Neuronal stem cell (in vitro differentiated cells): ENCODE data around the gene SHROOM1.
"Not testable (repeated sequence)": the region's sequence is repeated elsewhere in the genome, so short reads cannot be mapped to it uniquely, and the experiment has no call there.

Source experiments
- DNase-seq: peaks from one replicate; pipeline ENCODE4 v3.0.0-alpha.2; 2013; ENCODE audit warnings: low spot score
- H2AFZ ChIP-seq: one replicate; pipeline ENCODE4 v1.6.1; 2013; ENCODE audit warnings: mild to moderate bottlenecking, low read length, inconsistent platforms
- H2AK5ac ChIP-seq: 2 replicates; pipeline ENCODE4 v1.6.1; 2013; ENCODE audit warnings: low read depth, mild to moderate bottlenecking, inconsistent platforms, low read length, moderate library complexity, mixed read lengths
- H2BK120ac ChIP-seq: 2 replicates; pipeline ENCODE4 v1.6.1; 2013; ENCODE audit warnings: low read depth, mild to moderate bottlenecking, inconsistent platforms, low read length, moderate library complexity, mixed read lengths
- H2BK12ac ChIP-seq: one replicate; pipeline ENCODE4 v1.6.1; 2013; ENCODE audit warnings: low read length, inconsistent platforms
- H2BK15ac ChIP-seq: 2 replicates; pipeline ENCODE4 v1.6.1; 2013; ENCODE audit warnings: mild to moderate bottlenecking, low read length, inconsistent platforms, mixed read lengths
- H2BK5ac ChIP-seq: one replicate; pipeline ENCODE4 v1.6.1; 2013; ENCODE audit warnings: inconsistent platforms, mild to moderate bottlenecking, low read length, moderate library complexity
- H3K14ac ChIP-seq: one replicate; pipeline ENCODE4 v1.6.1; 2013; ENCODE audit warnings: low read length, inconsistent platforms
- H3K18ac ChIP-seq: 2 replicates; pipeline ENCODE4 v1.6.1; 2013; ENCODE audit warnings: low read length, inconsistent platforms
- H3K23ac ChIP-seq: 2 replicates; pipeline ENCODE4 v1.6.1; 2013; ENCODE audit warnings: low read depth, mild to moderate bottlenecking, mixed read lengths, low read length, inconsistent platforms; ENCODE audit not compliant: poor library complexity
- H3K27ac ChIP-seq: replicated peaks from 3 replicates; pipeline ENCODE4 v1.5.1; 2013; ENCODE audit warnings: low read length, inconsistent platforms
- H3K27me3 ChIP-seq, 3 experiments: 2 replicates each; pipeline ENCODE4 v1.6.1; 2013; ENCODE audit warnings: low read length in 3 of 3, mild to moderate bottlenecking in 2 of 3, inconsistent platforms in 1 of 3, low read depth in 1 of 3, mixed read lengths in 1 of 3, moderate library complexity in 1 of 3; ENCODE audit not compliant: control insufficient read depth in 3 of 3, insufficient read depth in 3 of 3
- H3K36me3 ChIP-seq, 2 donors: replicated peaks in 1 of 2; 2 replicates each; pipeline ENCODE4 v1.6.1; 2013; ENCODE audit warnings: low read length in 2 of 2; ENCODE audit not compliant: control insufficient read depth in 2 of 2, insufficient read depth in 2 of 2
- H3K4ac ChIP-seq: 2 replicates; pipeline ENCODE4 v1.6.1; 2013; ENCODE audit warnings: inconsistent platforms, mild to moderate bottlenecking, low read length, moderate library complexity
- H3K4me1 ChIP-seq, 2 donors: 1 replicate in 1 of 2; 2 replicates in 1 of 2; pipeline ENCODE4 v1.6.1; 2013; ENCODE audit warnings: low read length in 2 of 2, low read depth in 1 of 2; ENCODE audit not compliant: control insufficient read depth in 2 of 2, insufficient read depth in 1 of 2
- H3K4me2 ChIP-seq: one replicate; pipeline ENCODE4 v1.6.1; 2013; ENCODE audit warnings: mild to moderate bottlenecking, low read length, inconsistent platforms; ENCODE audit not compliant: insufficient read depth, poor library complexity, severe bottlenecking
- H3K4me3 ChIP-seq, 2 donors: 2 replicates each; pipeline ENCODE4 v1.5.1; 2013; ENCODE audit warnings: low read length in 2 of 2, mild to moderate bottlenecking in 2 of 2, inconsistent platforms in 1 of 2, moderate library complexity in 1 of 2
- H3K79me1 ChIP-seq: one replicate; pipeline ENCODE4 v1.6.1; 2013; ENCODE audit warnings: low read depth, mild to moderate bottlenecking, inconsistent platforms, low read length, moderate library complexity
- H3K9ac ChIP-seq: one replicate; pipeline ENCODE4 v1.6.1; 2013; ENCODE audit warnings: mild to moderate bottlenecking, low read depth, low read length, inconsistent platforms; ENCODE audit not compliant: poor library complexity
- H3K9me3 ChIP-seq, 2 donors: replicated peaks in 1 of 2; 2 replicates each; pipeline versions ENCODE3 to v1.6.1; 2013; ENCODE audit warnings: low read length in 2 of 2, mild to moderate bottlenecking in 2 of 2, inconsistent platforms in 1 of 2, low read depth in 1 of 2, mixed read lengths in 1 of 2, moderate library complexity in 1 of 2; ENCODE audit not compliant: control insufficient read depth in 2 of 2, insufficient read depth in 1 of 2
- H4K8ac ChIP-seq: one replicate; pipeline ENCODE4 v1.6.1; 2013; ENCODE audit warnings: low read depth, mild to moderate bottlenecking, inconsistent platforms, low read length, moderate library complexity
- H4K91ac ChIP-seq: one replicate; pipeline ENCODE4 v1.6.1; 2013; ENCODE audit warnings: low read length, low read depth, mild to moderate bottlenecking, inconsistent platforms; ENCODE audit not compliant: poor library complexity
- WGBS, 2 donors: extraction: QIAGEN DNeasy Blood & Tissue Kit; methylation state at CpG; one replicate each; pipeline ENCODE4 v1.1.7; 2013; ENCODE audit warnings: missing lambda C conversion rate in 2 of 2, mixed read lengths in 1 of 2; ENCODE audit not compliant: insufficient read length in 2 of 2, insufficient replicate concordance in 1 of 2; ENCODE audit errors: extremely low coverage in 2 of 2; 5-methylcytosine and 5-hydroxymethylcytosine counted together

The SHROOM1 gene

DNA sequence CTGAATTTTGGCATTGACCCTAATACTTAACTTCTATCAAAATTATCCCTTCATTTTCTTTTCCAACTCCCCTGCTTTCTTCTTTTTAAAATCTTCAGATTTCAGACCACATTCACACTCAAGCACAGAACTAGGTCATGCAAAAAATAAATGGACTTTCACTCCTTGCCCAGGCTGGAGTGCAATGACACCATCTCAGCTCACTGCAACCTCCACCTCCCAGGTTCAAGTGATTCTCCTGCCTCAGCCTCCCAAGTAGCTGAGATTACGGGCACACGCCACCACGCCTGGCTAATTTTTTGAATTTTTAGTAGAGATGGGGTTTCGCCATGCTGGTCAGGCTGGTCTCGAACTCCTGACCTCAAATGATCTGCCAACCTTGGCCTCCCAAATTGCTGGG is 24.5 kb upstream of the SHROOM1 start:
- H3K4me2 ChIP-seq, H3K9me3 ChIP-seq, H2BK5ac ChIP-seq, H3K36me3 ChIP-seq, H3K4ac ChIP-seq, H3K14ac ChIP-seq, H3K23ac ChIP-seq, H2AFZ ChIP-seq, H4K8ac ChIP-seq, H2BK15ac ChIP-seq, H3K4me1 ChIP-seq, H3K27ac ChIP-seq, H3K9ac ChIP-seq, H3K79me1 ChIP-seq, DNase-seq, H2BK12ac ChIP-seq, H4K91ac ChIP-seq, H3K18ac ChIP-seq, H2AK5ac ChIP-seq, H2BK120ac ChIP-seq, H3K4me3 ChIP-seq: not testable (repeated sequence)
- WGBS, 2 donors: no CpG with 5 or more reads among the region's 5 CpGs
- H3K27me3 ChIP-seq: peaks cover 0 to 11% (median 0%) of the 10 kb centered on the region in 3 experiments

DNA sequence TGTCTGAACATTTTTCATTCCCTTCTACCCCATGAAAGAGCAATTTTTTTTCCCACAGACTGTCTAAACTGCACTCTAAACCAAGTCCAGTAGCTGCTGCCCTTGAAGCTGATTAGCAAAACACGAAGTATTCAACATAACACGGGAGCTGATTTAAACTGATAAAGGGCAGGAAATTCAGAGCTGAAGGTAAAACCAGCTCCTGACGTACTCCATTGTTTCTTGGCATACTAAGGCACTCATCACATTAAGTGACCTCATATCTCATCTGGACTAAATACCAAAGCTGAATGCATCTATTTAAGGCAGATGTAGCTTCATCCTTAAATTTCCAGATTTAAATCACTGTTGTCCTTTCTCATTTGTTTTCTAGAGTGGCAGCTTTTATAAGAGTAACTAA is 23.9 kb upstream of the SHROOM1 start:
- Histone ChIP-seq H4K91ac (no peak overlapping the region), H3K23ac (no peak overlapping the region), H3K4ac (no peak overlapping the region), H2BK5ac (no peak overlapping the region), H2BK120ac (no peak overlapping the region), H3K27ac (no peak overlapping the region), H2BK12ac (no peak overlapping the region), H2BK15ac (no peak overlapping the region), H3K36me3 (no peaks in the 10 kb centered on the region), H2AFZ (no peak overlapping the region), H3K4me3 (no peak overlapping the region), H3K4me2 (no peak overlapping the region), H3K14ac (no peak overlapping the region), H3K9ac (no peak overlapping the region), H3K18ac (no peak overlapping the region), H3K79me1 (no peaks in the 10 kb centered on the region), H2AK5ac (no peak overlapping the region), H3K4me1 (no peaks in the 10 kb centered on the region), H3K9me3 (no peaks in the 10 kb centered on the region), H3K27me3 (peaks cover 0 to 18% (median 0%) of the 10 kb centered on the region in 3 experiments), H4K8ac (no peak overlapping the region)
- no CpG with 5 or more reads among the region's 3 CpGs for WGBS, 2 donors
- no peak for DNase-seq

- Histone ChIP-seq H3K4me2 (no peak overlapping the region), H4K8ac (no peak overlapping the region), H3K9ac (no peak overlapping the region), H3K27ac (no peak overlapping the region), H2BK15ac (no peak overlapping the region), H2AFZ (no peak overlapping the region), H3K14ac (no peak overlapping the region), H3K18ac (no peak overlapping the region), H3K36me3 (no peaks in the 10 kb centered on the region), H2AK5ac (no peak overlapping the region), H3K4me1 (no peaks in the 10 kb centered on the region), H2BK5ac (no peak overlapping the region), H3K79me1 (no peaks in the 10 kb centered on the region), H2BK120ac (no peak overlapping the region), H3K27me3 (peaks cover 0 to 22% (median 0%) of the 10 kb centered on the region in 3 experiments), H4K91ac (no peak overlapping the region), H3K9me3 (no peaks in the 10 kb centered on the region), H3K4me3 (no peak overlapping the region), H3K4ac (no peak overlapping the region), H3K23ac (no peak overlapping the region), H2BK12ac (no peak overlapping the region)
- no CpG with 5 or more reads among the region's 1 CpG for WGBS, 2 donors
- no peak for DNase-seq
Measured at GRCh38 chr5:132853790-132854189, 23.3 kb upstream of the SHROOM1 start.

DNA sequence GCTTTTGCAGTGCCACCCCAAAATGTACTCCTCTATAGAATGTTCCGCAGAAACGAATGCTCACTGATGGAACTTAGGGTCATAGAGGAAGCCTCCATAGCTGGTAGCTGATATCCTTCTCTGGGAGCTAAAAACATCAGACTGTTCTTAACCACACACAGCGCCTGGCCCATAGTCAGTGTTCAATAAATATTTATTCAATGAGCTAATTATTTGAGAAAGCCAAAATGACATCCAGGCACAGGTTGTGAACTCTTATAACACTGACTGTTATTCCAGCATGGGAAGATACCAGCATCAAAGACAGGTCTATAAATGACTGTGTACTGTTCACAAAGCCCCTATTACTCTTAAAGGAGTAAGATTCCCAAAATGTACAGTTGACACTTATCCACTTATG is 22.9 kb upstream of the SHROOM1 start:
- WGBS, 2 donors: no CpG with 5 or more reads among the region's 3 CpGs
- Histone ChIP-seq H3K9ac (no peak overlapping the region), H3K18ac (no peak overlapping the region), H3K4me3 (no peak overlapping the region), H2BK120ac (no peak overlapping the region), H2BK15ac (no peak overlapping the region), H4K91ac (no peak overlapping the region), H3K27me3 (peaks cover 0 to 24% (median 0%) of the 10 kb centered on the region in 3 experiments), H2BK5ac (no peak overlapping the region), H3K14ac (no peak overlapping the region), H3K4me2 (no peak overlapping the region), H2BK12ac (no peak overlapping the region), H3K4me1 (no peaks in the 10 kb centered on the region), H3K4ac (no peak overlapping the region), H4K8ac (no peak overlapping the region), H3K23ac (no peak overlapping the region), H3K79me1 (no peaks in the 10 kb centered on the region), H3K36me3 (no peaks in the 10 kb centered on the region), H3K27ac (no peak overlapping the region), H3K9me3 (no peaks in the 10 kb centered on the region), H2AK5ac (no peak overlapping the region), H2AFZ (no peak overlapping the region)
- DNase-seq: no peak
